Activated CD8-positive, alpha-beta memory T cell treated with anti-CD3 and anti-CD28 coated beads, Interleukin-2, amount 50 U/mL, for 1 hour (primary cell): ENCODE measurements around the gene MRPL12.

ENCODE experiments used
- DNase-seq: peaks from one replicate; pipeline ENCODE4 v3.0.0-alpha.2; 2020; ENCODE audit errors: extremely low read depth

The MRPL12 gene

DNA sequence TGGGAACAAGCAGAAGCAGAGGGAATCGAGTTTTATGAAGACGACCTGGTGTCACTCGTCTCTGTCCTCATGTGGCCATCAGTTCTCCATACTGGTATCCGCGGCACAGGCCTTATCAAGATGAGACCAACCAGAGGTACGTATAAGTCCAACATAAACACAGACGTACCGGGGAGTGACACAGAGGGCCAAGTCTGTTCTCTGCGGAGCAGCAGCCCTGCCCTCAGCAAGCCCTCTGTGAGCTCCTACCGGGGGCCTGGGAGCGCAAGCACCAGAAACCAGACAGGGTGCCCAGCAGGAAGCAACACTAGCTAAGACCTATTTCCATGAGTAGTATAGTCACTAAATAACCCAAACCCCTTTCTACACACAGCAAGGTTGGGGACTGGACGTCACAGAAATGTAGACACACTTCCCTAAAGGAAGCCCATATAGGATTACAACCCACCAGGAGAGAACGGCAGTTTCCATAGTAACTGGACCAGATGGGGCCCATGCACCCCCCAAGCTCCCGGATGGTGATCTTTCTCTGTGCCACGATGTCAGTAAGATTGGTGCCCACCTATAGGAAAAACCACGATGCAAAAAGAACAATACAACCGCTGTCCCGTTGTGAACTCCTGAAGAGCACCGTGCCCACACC is 20.5 kb upstream of the MRPL12 start:
- DNase-seq: no peak

DNA sequence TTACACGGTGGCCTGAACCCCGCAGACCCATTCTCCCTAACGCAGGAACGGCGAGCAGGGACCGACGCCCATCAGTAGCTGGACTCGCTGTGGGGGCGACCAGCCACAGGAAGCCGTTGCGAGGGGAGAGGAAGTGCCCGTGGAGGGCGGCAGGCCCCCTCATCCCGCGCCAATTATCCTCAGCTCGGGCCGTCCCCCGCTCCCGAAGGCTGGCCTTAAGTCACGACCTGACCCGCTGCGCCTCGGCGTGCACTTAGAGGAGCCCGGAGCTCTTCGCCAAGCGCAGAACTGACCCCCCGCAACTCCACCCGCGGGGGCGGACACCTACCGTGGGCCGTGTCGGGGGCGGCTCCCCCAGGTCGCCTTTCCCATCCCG is 20.0 kb upstream of the MRPL12 start:
- no peak for DNase-seq

DNA sequence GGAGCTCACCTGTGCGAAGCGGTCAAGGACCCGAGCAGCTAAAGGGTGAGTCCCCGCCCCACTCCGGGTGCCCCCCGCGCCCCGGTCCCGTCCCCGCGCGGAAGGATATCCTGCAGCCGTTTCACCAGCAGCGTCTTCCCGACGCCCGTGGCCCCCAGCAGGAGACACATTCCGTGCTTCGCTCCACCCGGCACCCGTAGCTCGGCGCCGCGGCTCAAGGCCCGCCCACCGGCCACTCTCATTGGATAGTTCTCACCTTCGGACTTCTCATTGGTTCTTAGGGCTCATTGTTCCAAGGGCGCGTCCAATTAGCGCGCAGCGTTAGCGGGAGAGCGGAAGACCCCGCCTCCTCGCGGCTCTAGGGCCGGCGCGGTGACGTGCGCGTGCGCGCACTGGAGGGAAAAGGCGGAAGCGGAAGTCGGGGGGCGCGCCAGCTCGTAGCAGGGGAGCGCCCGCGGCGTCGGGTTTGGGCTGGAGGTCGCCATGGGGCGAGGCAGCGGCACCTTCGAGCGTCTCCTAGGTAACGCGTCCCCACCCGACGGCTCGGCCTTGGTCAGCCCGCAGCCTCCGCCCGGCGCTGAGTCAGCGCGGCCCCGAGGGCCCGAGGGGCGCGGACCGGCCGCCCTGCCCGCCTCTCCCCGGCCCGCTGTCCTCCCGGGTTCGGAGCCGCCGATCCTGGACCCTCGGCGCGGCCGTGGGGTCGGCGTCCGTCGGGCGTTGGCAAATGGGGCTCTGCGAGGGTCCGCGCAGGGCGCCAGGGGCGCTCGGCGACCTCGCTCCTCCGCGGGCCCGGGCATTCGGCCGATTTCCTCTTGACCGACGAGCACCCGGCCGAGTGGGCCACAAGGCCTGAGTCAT is 19.4 kb upstream of the MRPL12 start, which contains the start of the genes ARL16 and HGS:
Gene ARL16 (minus strand): TSS at position 214 of the 858 bp plus-strand sequence. CDS start 44 bp downstream, at position 170.
Gene HGS (plus strand): TSS at position 428 of the 858 bp plus-strand sequence. CDS start 56 bp downstream, at position 484.
- peak; percentile 93 for DNase-seq

DNA sequence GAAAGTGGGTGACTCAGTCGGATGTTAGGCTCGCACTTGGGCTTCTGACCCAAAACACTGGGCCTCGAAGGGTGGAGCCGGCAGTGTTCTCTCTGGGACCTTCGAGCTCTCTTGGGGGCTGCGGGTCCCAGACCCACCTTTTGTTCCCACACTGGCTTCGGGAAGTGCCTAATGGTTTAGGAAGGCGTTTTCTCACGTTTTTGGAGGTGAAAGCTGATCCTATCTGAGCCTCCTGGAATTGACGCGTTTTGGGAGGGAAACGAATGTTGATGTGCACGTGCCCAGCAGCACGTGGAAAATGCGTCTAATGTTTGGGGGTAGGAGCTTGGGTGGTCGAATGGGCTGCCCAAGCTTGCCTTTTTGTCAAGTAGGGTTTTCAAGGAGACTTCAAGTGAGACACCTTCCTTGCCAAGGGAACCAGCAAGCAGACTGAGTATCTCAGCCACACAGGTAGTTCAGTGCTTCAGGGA is 18.7 kb upstream of the MRPL12 start:
- no peak for DNase-seq

DNA sequence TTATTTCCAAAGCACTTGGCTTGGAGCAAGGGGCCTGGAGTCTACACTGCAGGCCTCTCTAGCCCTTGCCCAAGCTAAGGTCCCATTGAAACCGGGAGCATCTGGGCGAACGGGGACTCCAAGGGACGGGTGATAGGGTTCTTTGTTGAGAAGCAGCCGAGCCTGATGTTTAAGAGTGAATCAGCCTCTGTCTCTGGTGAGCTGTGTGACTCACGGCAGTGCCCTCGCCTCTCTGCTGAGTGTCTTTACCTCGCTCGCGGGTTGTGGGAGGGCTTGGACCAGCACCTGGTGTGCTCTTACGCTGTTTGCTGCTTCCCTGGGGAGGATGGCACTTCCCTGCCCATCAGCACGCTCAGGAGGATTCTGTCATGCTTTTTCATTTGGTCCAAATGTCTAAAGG is 18.1 kb upstream of the MRPL12 start:
- no peak for DNase-seq

DNA sequence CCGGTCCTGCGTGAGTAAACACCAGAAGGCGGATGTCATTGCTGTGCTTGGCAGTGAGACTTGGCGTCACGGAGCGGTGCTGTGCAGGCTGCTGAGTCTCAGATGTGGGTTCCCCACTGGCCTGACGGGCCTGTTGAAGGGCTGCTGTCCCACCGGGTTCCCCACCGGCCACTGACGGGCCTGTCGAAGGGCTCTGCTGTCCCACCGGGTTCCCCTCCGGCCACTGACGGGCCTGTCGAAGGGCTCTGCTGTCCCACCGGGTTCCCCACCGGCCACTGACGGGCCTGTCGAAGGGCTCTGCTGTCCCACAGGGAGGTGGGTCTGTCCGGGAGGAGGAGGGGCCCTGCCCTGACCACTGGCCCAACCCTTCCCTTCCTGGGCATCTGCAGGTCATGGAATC is 16.6 kb upstream of the MRPL12 start:
- no peak for DNase-seq

DNA sequence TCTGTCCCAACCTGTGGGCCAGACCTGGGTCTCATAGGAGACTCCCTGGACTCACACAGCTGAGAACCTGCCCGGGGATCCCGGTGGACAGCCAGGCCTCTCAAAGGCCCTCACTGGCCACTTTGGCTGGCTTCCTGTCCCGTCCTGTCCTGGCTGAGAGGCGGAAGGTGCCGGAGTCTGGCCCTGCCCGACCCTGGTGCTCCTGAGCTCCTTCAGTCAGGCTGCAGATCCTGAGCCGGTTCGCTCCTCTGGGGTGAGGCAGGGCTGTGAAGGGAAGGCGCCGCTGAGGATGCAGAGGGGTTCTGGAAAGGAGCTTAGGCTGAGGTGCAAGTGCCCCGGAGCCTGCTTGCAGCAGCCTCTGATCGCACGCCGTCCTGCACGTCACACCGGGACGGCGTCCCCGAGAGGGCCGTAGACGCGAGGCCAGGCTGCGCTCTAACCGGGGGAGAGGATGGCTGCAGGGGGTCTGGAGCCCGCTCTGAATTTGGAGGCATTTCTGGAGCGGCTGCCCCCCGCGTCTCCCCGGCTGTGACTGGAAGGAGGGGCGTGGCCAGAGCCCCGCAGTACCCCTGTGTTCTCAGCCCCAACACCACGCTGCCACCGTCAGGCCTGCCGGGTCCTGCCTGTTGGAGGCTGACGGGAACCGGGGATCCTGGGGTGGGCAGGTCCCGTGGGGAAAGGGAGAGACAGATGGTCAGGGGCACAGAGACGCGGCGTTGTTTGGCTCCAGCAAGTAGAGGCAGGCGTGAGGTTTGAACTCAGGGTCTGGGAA is 15.2 kb upstream of the MRPL12 start:
- no peak for DNase-seq

DNA sequence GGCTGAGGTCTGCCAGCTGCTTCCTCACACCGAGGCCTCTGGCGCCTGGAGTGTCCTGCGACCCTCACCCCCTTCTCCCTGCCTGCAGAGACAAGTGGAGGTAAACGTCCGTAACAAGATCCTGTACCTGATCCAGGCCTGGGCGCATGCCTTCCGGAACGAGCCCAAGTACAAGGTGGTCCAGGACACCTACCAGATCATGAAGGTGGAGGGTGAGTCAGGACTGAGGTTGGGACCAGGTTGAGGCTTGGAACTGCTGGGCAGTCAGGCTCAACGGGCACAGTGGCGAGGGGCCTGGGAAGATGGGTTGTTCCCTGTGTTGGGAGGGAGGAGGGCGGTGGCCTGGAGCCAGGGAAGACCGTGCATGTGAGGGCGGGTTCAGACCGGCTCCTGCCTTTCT is 14.6 kb upstream of the MRPL12 start:
- no peak for DNase-seq

DNA sequence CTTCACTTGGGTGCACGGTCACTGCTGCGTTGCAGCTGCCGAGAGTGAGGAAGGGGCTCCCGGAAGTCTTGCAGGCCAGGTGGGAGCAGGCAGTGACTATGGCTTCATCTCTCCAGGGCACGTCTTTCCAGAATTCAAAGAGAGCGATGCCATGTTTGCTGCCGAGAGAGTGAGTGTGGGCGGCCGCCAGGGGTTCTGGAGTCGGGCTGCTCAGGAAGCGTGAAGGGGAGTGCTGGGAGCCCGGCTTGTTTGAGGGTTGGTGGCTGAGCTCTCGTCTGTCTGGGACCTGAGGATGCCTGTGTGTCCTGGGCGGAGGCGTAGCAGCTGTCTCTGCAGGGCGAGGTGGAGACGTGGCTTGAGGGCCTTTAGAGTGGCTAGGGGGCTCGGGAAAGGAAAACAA is 13.1 kb upstream of the MRPL12 start:
- DNase-seq: no peak

DNA sequence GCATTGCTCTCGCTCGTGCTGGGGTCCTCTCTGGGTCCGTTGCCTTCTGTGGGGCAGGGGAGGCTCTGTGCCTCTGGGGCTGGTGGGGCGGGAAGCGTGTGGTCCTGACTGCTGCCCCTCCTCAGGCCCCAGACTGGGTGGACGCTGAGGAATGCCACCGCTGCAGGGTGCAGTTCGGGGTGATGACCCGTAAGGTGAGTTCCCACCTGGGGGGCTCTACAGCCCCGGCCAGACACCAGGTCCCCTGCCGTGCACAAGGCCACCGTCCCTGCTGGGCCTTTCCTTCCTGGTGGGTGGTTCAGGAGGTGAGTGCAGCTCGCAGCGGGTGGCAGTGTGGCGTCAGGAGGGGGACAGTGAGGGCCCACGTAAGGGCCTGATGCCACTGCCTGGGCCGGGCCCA is 12.6 kb upstream of the MRPL12 start:
- DNase-seq: no peak

DNA sequence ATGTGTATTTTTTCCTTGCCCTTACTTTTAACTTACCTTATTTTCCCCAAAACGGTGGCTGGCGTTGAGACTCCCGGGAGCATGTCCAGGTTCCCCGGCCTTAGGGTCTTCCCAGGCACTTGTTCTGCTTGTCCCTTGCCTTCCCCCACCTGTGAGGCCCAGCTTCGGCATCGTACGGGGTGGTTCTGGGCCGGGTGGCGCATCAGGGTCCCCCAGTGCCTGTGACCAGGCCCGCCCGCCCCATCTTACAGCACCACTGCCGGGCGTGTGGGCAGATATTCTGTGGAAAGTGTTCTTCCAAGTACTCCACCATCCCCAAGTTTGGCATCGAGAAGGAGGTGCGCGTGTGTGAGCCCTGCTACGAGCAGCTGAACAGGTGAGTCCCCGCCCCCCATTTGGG is 12.0 kb upstream of the MRPL12 start:
- DNase-seq: no peak

DNA sequence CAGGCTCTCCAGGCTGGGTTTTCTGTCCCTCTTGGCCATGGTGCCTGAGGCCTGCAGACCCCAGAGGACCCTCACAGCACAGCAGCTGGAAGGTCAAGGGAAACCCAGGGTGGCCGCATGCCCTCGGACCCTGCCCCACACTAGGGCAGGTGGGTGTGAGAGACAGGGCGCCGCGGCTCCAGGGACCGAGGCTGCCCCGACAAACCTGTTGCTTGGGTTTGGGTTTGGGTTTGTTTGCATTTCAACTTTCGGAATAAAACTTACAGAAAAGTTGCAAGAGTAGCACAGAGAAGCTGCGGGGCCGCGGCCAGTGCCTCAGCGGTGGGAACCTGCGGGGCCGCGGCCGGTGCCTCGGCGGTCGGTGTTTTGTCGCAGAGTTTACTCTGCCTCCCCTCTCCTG is 11.6 kb upstream of the MRPL12 start:
- no peak for DNase-seq

DNA sequence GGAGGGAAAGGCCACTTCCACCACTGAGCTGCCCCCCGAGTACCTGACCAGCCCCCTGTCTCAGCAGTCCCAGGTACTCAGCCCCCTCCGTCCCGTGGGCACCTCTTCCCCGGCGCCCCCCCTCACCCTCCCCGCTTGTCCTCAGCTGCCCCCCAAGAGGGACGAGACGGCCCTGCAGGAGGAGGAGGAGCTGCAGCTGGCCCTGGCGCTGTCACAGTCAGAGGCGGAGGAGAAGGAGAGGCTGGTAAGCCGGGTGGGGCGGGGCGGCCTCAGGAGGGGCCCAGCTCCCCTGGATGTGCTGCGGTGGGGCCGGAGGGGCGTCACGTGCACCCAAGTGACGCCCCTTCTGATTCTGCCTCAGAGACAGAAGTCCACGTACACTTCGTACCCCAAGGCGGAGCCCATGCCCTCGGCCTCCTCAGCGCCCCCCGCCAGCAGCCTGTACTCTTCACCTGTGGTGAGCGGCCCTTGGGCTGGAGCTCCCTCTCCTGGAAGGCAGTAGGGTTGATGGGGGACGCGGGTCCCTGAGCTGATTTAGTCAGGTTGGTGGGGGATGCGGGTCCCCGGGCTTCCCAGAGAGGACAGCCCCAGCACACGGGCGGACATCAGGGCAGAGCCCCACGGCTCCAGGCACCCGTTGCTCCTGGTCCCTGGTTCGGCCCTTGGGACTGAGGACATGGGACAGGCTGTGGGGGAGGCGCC is 9.5 kb upstream of the MRPL12 start:
- DNase-seq: no peak

DNA sequence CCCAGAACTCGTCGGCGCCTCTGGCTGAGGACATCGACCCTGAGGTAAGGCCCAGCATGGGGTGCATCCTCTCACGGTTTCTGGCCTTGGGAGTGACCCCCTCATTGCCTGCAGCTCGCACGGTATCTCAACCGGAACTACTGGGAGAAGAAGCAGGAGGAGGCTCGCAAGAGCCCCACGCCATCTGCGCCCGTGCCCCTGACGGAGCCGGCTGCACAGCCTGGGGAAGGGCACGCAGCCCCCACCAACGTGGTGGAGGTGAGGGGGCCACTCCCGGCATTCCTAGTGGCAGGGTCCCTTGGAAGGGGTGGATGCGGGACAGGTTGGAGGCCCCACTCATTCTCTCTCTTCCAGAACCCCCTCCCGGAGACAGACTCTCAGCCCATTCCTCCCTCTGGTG is 8.4 kb upstream of the MRPL12 start:
- DNase-seq: no peak

DNA sequence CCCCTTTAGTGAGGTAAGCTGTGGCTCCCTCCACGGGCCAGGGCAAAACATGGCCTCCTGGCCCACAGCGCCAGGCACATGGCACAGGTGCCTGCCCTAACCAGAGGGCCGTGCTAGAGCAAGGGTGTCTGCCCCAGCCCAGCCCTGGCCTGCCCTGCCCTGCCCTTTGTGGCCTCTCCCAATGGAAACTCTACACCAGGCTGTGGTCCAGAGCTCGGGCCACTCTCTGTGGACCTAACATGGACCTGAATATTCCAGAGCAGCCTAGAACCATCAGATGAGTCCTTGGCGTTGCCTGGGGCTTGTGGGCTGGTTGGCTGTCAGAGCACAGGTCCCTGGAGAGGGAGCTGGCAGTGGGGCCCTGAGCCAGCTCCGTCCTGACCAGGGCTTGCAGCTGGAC is 8.0 kb upstream of the MRPL12 start:
- no peak for DNase-seq

DNA sequence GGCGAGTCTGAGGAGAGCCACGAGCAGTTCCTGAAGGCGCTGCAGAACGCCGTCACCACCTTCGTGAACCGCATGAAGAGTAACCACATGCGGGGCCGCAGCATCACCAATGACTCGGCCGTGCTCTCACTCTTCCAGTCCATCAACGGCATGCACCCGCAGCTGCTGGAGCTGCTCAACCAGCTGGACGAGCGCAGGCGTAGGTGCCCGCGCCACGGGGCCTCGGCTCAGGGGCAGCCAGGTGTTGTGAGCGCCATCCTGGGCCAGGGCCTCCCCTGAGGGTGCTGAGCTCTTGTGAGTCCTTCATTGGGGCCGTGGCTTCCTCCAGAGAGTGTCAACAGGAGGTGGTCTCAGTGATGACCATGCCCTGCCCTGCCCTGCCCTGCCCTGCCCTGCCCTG is 7.4 kb upstream of the MRPL12 start:
- no peak for DNase-seq

DNA sequence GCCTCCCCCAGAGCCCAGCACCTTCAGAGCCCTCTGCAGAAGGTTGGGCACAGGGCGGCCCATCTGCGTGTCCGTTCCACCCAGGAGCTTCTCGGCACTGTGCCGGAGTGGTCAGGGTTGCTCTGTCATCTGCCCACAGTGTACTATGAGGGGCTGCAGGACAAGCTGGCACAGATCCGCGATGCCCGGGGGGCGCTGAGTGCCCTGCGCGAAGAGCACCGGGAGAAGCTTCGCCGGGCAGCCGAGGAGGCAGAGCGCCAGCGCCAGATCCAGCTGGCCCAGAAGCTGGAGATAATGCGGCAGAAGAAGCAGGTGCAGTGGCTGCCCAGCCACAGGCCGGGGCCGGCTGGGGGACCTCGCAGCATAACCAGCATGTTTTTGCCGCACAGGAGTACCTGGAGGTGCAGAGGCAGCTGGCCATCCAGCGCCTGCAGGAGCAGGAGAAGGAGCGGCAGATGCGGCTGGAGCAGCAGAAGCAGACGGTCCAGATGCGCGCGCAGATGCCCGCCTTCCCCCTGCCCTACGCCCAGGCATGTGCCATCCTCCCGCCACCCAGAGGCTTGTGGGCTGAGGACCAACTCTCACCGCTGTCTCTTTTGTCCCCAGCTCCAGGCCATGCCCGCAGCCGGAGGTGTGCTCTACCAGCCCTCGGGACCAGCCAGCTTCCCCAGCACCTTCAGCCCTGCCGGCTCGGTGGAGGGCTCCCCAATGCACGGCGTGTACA is 6.8 kb upstream of the MRPL12 start:
- no peak for DNase-seq

DNA sequence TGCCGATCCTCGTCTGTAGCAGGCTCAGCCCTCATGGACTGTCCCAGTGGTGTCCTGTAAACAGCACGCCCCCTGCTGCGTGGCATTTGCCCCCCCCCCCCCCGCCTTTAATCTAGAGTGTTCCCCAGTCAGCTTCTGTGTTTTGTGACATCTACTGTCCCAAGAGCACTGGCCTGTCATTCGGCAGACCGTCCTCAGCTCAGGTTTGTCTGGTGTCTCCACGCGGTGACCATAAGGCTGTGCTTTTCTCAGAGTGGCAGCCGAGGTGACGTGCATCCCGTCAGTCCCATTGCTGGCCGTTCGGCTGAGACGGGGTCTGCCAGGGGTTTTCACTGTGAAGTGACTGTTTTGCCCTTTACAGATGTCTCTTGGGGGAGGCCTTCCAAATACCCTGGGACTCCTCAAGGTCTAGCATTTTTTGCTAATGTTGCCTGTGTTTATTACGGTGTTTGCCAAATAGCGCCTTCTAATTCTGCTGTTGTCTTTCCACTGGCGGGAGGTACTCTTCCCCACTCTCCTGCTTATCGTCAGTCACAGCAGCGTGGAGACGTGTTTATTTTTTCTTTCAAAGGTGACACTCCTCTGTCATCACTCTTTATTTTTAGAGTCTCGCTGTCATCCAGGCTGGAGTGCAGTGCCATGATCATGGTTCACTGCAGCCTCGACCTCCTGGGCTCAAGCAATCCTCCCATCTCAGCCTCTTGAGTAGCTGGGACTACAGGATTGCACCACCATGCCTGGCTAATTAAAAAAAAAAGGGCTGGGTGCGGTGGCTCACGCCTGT is 5.7 kb upstream of the MRPL12 start:
- DNase-seq: no peak

DNA sequence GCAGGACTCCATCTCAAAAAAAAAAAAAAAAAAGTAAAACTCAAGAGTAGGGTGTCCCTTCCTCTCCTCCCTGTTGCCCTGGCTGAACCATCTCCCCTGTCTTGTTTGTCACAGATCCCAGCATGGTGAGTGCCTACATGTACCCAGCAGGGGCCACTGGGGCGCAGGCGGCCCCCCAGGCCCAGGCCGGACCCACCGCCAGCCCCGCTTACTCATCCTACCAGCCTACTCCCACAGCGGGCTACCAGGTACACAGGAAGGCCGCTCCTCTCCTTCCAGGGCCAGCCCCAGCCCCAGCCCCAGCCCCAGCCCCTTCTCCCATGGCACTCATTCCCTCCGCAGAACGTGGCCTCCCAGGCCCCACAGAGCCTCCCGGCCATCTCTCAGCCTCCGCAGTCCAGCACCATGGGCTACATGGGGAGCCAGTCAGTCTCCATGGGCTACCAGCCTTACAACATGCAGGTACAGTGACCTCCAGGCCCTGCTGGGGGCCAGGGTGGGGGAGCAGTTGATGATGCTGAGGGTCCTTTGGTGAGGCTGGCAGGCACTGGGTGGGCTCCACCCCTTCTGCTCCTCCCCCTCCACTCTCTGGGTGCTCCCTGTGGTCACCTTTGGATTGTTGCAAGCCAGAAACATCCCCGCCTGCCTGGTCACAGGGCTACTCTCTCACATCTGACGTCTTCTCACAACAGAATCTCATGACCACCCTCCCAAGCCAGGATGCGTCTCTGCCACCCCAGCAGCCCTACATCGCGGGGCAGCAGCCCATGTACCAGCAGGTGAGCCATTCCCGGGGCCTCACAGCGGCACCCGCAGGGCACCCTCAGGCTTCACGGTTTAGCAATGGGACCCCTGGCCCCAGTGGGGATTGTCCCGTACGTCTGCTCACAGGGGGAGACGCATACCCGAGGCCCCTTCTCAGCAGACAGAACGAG is 2.5 kb upstream of the MRPL12 start:
- DNase-seq: no peak
